Right lung (tissue), 5 donors: ENCODE measurements around the gene ASIC5. TPM values are rescaled to one million over a fixed set of nuclear protein-coding genes. Genes with fewer than 3 reads are reported as not detected.

Source experiments
- DNase-seq, 2 donors: peaks; one replicate each; pipeline ENCODE4 v3.0.0-alpha.2; 2013
- polyA plus RNA-seq, 5 donors: library from polyadenylated mRNA; unstranded; fragments of 120-200 nt; gene quantifications; one replicate each; pipeline versions ENCODE4 v1.2.1 to v1.2.3, GENCODE V29; 2013; ENCODE audit warnings: inconsistent platforms in 1 of 5, low replicate concordance in 1 of 5; ENCODE audit not compliant: insufficient read length in 5 of 5, insufficient read depth in 1 of 5

Gene ASIC5
- polyA plus RNA-seq, 5 donors: not detected

- no peak for DNase-seq
Measured at GRCh38 chr4:155883895-155884294, 17.8 kb upstream of the ASIC5 start.

- DNase-seq: no peak
Measured at GRCh38 chr4:155881555-155881954, 15.5 kb upstream of the ASIC5 start.

GRCh38 chr4:155879767-155880166 lies 13.7 kb upstream of the ASIC5 start:
- no peak for DNase-seq

- DNase-seq: no peak
Measured at GRCh38 chr4:155878611-155879010, 12.5 kb upstream of the ASIC5 start.

GRCh38 chr4:155877971-155878370 lies 11.9 kb upstream of the ASIC5 start:
- DNase-seq: no peak

DNA sequence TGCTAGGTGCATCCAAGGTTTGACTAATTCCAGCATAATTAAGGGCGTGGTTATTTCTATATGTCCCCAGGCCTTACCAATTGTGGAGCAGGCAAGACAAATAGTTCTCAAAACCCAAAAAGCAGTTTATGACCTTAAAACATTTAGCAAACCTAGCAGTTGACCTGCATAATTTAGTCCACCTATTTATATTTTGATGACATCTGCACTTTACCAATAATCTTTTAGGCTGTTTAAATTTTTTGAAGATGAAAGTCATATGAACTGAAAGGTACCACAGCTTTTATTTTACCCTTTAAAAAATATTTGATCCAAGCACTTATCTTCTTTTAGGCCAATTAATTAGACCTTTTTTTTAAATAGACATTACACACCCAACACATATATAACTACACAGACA lies 9.8 kb upstream of the ASIC5 start:
- no peak for DNase-seq

GRCh38 chr4:155855897-155856296 lies 10.2 kb downstream of the ASIC5 start:
- no peak for DNase-seq

DNA sequence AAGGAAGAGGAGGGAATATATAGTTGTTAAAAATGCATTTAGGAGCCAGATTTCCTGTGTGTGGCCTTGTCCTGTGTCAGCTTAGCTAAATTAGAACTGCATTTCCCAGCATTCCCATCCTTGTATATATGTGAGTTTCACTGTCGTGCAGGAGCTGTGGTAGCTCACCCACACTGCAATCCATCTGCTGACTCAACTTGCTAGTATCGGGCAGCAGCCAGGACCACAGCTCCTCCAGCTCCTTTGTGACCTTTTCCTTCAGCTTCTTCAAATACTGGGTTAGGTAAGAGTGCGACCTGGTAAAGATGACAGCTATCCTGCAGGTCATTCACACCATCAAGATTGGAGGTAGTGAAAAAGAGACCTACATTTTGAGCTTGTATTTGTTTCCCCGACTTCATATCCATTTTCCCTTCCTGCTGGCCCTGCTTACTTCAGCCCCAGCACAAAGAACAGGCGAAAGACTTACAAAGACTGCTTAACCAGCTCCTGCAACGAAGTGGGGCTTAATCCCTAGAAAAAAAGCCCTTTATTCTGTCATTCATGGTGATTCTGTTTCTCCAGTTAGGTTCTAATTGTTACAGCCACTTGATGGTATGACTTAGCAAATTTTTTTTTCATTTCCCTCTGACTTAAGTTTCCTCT lies 11.4 kb downstream of the ASIC5 start:
- DNase-seq: no peak

DNA sequence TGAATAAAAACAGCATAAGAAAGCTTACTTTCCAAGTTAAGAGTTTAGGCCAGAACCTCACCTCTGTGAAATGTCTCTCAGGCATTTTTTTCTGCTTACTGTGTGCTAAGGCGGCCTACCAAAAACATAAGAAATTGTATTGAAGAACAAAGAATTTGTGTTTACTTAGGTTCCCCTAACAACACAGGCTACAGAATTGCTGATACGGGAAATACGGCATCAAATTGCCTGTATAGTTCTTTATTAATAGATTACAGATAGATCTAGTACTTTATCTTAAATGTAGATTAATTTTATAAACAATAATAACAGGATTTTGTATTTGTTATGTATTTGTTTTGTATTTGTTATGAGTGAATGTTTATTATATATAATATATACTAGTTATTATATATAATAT lies 12.9 kb downstream of the ASIC5 start:
- no peak for DNase-seq

GRCh38 chr4:155849042-155849441 lies 17.0 kb downstream of the ASIC5 start:
- DNase-seq: no peak

DNA sequence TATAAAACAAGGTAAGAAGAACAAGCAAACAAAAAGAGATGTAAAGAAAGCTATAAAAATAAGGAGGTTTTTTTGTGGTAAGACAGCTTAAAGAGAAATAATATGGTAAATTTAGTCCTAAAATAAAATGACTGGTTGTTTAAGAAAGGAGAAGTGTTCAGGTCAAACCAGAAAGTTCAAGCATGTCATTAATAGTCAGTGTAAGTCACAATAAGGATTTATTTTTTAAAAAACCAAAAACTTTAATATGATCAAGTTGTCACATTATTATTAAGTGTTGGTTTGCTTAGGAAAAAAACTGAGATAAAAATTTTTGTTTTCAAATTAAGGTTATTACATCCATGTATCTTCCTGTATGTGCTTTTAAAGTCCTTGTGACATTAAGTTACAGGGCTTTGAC lies 19.1 kb downstream of the ASIC5 start:
- DNase-seq: no peak

GRCh38 chr4:155842080-155842479 lies 24.0 kb downstream of the ASIC5 start:
- no peak for DNase-seq

DNA sequence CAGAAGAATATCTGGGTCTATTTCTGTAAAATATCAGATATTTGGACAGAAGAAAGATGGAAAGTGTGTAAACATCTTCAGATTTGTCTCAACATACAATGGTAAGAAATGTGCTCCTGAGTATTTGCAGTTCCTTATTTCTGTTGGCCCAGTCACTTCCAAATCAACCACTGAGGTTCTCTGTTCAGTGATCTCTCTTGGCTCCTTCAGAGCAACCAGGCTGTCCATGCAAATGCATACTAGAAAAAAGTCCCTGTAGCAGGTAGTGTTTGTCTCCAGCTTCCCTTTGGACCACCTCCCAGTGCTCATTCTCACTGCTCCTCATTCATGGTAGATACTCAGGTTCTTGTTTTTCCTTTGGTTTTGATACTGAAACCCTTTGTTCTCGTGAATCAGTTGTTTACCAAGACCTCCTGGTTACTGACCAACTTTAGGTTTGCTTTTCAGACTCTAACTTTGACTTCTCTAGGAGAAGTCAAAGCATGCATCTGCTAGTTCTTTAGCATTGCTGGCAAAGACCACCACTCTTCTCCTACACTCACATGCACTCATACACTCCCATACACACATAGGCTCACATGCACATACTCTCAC lies 28.8 kb downstream of the ASIC5 start:
- DNase-seq: no peak

GRCh38 chr4:155832664-155833063 lies 33.4 kb downstream of the ASIC5 start:
- no peak for DNase-seq

GRCh38 chr4:155828628-155829027 lies 37.4 kb downstream of the ASIC5 start:
- no peak for DNase-seq

GRCh38 chr4:155822572-155822971 lies 43.5 kb downstream of the ASIC5 start:
- DNase-seq: no peak

DNA sequence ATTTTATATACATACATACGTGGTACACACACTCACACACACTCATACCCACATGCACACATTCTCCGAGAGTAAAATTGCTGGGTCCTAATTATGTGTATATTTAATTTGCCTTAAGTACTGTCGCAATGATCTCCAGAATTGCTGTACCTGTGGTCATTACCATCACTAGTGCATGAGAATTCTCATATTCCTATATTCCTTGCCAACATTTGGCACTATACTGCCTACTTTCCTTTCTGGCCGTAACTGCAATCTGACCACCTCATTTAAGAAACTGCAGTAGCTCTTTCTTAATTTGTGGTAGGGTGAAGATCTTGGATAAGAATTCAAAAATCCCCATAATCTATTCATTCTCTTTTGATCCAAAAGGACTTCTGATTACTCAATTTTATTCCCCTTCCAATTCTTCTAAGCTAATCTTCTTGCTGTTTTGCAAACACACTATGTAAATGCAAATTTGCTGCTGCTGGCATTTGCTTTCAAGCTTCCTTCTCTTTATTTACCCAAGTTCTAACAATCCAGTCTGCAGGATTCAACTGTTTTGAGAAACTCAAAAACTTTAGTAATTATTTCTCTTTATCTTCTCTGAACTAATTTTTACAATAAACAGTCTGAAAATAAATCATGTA lies 45.1 kb downstream of the ASIC5 start:
- peak in 1 of 2 donors; percentile 37 for DNase-seq

DNA sequence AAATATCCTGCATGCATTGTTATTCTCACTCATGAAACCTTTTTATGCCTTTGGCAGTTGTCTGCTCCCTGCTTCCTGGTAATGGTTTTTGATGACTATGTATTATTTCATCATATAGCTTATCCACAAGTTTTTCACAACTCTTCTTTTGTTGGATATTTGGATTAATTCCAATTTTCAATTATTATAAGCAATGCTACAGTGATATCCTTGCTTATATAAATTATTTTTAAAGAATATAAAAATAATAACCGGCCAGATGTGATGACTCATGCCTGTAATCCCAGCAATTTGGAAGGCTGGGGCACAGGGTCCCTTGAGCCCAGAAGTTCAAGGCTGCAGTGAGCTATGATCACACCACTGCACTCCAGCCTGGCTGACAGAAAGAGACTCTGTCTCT lies 47.0 kb downstream of the ASIC5 start:
- no peak for DNase-seq

- no peak for DNase-seq
Measured at GRCh38 chr4:155818639-155819038, 47.4 kb downstream of the ASIC5 start.

GRCh38 chr4:155811083-155811482 lies 55.0 kb downstream of the ASIC5 start:
- no peak for DNase-seq

DNA sequence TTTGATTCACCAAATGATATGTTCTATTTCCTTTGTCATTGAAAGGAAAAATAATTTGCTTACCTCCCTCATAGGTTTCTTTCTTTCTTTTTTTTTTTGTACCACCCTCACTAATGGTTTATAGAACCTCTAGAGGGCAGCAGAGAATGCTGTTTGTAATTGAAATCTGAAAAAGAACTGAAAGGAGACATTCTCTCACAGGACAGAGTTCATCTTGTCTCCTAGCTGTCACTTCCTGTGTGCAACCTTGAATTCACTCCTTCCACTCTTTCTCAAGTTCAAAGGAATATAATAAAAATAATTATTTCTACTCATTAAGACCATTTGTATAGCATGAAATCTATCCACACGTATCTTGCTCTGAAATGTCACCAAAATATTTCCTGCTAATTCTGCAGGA lies 56.2 kb downstream of the ASIC5 start:
- peak; percentile 52 to 62 for DNase-seq

GRCh38 chr4:155807021-155807420 lies 59.1 kb downstream of the ASIC5 start:
- no peak for DNase-seq

- DNase-seq: no peak
Measured at GRCh38 chr4:155805016-155805415, 61.1 kb downstream of the ASIC5 start.
